WI38 (cell line): ENCODE data around the gene DNAJC15.

ENCODE experiments used
- H3K4me3 ChIP-seq: 2 replicates; pipeline ENCODE4 v1.5.1; 2011; ENCODE audit warnings: low read depth, mild to moderate bottlenecking, control low read depth, low read length
- TF ChIP-seq, protein P1 (sequence below): IDR thresholded peaks from 2 replicates; pipeline ENCODE4 v1.5.1; 2012; ENCODE audit warnings: low read depth, mild to moderate bottlenecking, control low read depth, low read length

The DNAJC15 gene

DNA sequence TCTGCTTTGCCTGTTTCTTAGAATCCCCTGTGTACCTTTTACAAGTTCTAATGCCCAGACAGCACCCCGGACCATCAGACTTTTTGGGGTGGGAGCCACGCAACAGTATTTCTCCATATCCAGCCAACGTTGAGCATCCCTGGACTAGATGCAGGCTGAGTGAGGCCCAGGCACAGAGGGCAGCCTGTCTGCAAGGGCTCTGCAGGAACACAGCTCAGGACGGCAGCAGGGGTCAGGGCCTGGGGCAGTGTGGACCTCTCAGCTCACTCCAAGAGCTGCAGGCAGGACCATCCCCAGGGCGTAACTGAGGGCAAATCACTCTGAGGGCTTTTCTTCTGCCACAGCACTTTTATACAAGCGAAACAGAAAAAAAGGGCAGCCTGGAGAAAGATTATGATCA is 95.8 kb downstream of the DNAJC15 start:
- H3K4me3 ChIP-seq = no peak overlapping the region
- TF ChIP-seq, protein P1, sequence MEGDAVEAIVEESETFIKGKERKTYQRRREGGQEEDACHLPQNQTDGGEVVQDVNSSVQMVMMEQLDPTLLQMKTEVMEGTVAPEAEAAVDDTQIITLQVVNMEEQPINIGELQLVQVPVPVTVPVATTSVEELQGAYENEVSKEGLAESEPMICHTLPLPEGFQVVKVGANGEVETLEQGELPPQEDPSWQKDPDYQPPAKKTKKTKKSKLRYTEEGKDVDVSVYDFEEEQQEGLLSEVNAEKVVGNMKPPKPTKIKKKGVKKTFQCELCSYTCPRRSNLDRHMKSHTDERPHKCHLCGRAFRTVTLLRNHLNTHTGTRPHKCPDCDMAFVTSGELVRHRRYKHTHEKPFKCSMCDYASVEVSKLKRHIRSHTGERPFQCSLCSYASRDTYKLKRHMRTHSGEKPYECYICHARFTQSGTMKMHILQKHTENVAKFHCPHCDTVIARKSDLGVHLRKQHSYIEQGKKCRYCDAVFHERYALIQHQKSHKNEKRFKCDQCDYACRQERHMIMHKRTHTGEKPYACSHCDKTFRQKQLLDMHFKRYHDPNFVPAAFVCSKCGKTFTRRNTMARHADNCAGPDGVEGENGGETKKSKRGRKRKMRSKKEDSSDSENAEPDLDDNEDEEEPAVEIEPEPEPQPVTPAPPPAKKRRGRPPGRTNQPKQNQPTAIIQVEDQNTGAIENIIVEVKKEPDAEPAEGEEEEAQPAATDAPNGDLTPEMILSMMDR = no peak

DNA sequence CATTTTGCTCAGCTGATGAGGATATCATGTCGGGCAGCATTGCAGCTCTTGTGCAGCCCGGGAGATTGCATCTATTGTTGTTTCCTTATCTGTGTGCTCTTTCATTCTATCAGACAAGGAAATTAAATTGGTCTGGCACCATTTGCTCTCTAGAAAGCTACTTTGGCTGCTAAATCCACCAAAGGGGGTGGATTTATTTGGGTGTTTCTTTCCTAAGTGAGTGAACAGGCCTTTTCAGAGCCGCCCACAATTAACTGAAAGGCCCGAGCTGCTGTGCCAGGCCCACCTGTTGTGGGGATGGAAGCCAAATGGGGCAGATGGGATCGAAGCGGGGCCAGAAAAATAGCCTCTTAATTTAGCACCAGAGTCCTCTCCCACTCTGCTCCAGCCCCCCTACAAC is 99.4 kb downstream of the DNAJC15 start:
- TF ChIP-seq, protein P1 = no peak
- H3K4me3 ChIP-seq = no peak overlapping the region

GRCh38 chr13:43123856-43124255 is 100.5 kb downstream of the DNAJC15 start:
- TF ChIP-seq, protein P1 = no peak
- no peak overlapping the region for H3K4me3 ChIP-seq

- TF ChIP-seq, protein P1 = no peak
- H3K4me3 ChIP-seq = no peak overlapping the region
Observed at GRCh38 chr13:43124490-43124889, 101.1 kb downstream of the DNAJC15 start.

DNA sequence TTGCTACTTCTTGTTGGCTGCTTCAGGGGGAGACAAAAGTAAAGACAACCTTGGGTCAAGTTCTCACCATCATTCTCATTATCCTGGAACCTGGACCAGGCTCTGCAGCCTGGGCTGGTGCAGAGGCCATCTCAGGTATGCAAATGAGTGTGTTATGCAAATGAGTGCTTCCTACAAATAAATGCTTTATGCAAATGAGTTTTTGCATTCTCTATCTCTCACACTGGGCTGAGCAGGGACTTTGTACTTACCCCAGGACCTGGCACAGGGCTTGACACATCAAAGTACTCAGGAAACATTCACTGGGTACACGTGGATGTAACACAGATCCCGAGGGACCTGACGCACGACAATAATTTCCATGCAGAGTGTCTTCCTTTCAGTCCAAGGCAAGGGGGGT is 103.0 kb downstream of the DNAJC15 start:
- H3K4me3 ChIP-seq = no peak overlapping the region
- TF ChIP-seq, protein P1 = no peak

- no peak overlapping the region for H3K4me3 ChIP-seq
- TF ChIP-seq, protein P1 = no peak
Observed at GRCh38 chr13:43127103-43127798, 103.9 kb downstream of the DNAJC15 start.

- H3K4me3 ChIP-seq = no peak overlapping the region
- TF ChIP-seq, protein P1 = no peak
Observed at GRCh38 chr13:43127827-43128226, 104.4 kb downstream of the DNAJC15 start.
